22Rv1 (cell line): ENCODE measurements around the gene STK25.

Experiments
- CTCF ChIP-seq: fragments of 450-650 bp; IDR thresholded peaks from 2 replicates; pipeline ENCODE4 v1.5.1; 2017; ENCODE audit warnings: mild to moderate bottlenecking
- ZFX ChIP-seq: fragments of 450-650 bp; IDR thresholded peaks from 2 replicates; pipeline ENCODE4 v1.6.1; 2017; ENCODE audit warnings: antibody characterized with exemption, borderline replicate concordance

GRCh38 chr2:241540771-241541561 is 32.6 kb upstream of the STK25 start:
- no peak for TF ChIP-seq CTCF
- TF ChIP-seq ZFX, result no peak
